ENCODE results near the gene GYS1. TPM values are rescaled to one million over a fixed set of nuclear protein-coding genes. Genes with fewer than 3 reads are reported as not detected.

Gene GYS1
- polyA plus RNA-seq, 1 donor from 2014 or later, result 12.9 TPM

DNA sequence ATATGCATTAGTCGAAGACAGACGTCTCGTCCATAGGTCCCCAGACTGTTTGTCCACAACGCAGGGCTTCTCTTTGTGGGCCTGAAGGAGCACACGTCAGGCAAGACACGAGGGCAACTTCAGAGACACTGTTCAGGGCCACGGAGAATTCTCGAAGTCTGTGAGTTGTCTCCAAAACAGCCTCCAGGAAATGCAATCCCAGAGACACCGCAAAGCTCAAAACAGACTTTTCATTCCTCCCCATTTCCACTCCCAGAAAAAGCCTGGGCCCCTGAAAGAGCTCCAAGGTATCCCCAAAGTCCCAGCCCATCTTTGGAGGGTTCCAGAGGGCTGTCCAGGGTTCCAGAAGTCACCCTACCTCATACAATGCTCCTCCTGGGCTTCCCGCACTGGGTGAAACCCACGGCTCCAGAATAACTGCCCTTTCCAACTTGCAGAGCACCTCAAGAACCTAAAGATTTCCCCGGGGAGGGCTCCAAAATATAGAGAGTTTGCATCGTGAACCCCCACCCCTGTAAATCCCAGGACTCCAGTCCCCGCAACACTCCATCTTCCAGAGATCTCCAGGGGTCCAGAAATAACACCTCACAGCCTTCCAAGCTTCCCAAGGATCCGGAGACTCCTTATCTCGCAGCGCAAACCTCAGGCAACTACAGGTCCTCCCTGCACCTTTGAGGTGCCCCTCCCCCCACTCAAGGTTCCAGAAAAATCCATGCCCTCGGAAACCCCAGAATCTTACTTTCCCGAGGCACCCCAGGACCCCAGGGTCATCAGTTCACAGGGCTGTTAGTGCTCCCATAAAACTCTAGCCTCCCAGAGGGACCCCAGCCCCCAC is 28.7 kb downstream of the GYS1 start:
- Histone ChIP-seq H3K36me3 (ENCODE audit: insufficient read depth, low read length) (no peaks in the 10 kb centered on the region), H3K9ac (ENCODE audit: low read length) (peak overlapping the region; percentile 16), H4K20me1 (ENCODE audit: insufficient read depth) (no peaks in the 10 kb centered on the region), H3K9me2 (ENCODE audit: insufficient read depth, low read length) (no peaks in the 10 kb centered on the region), H3K9me3 (ENCODE audit: low read length) (no peaks in the 10 kb centered on the region), H3K27ac (ENCODE audit: low read length) (no peak overlapping the region), H3K79me2 (replicated peaks; ENCODE audit: insufficient read depth, low read length) (peaks cover 6% of the 10 kb centered on the region), H3K27me3 (ENCODE audit: insufficient read depth, low read depth, low read length) (no peaks in the 10 kb centered on the region), H3F3A (ENCODE audit: insufficient read depth, low read length, poor library complexity, severe bottlenecking) (no peaks in the 10 kb centered on the region), H3K4me3 (ENCODE audit: low read length) (peak overlapping the region; percentile 80), H3K4me2 (ENCODE audit: low read length) (peak overlapping the region; percentile 68), H2AFZ (ENCODE audit: low read depth, low read length) (no peak overlapping the region)
- no peak for TF ChIP-seq POLR2AphosphoS5 (IDR thresholded peaks at IDR 0.05)
- no peak for TF ChIP-seq SMC3 (conservative IDR thresholded peaks at IDR 0.05; ENCODE audit: poor library complexity)
- TF ChIP-seq EP300 (conservative IDR thresholded peaks at IDR 0.05; ENCODE audit: poor library complexity, severe bottlenecking), result no peak
- TF ChIP-seq, protein P1, sequence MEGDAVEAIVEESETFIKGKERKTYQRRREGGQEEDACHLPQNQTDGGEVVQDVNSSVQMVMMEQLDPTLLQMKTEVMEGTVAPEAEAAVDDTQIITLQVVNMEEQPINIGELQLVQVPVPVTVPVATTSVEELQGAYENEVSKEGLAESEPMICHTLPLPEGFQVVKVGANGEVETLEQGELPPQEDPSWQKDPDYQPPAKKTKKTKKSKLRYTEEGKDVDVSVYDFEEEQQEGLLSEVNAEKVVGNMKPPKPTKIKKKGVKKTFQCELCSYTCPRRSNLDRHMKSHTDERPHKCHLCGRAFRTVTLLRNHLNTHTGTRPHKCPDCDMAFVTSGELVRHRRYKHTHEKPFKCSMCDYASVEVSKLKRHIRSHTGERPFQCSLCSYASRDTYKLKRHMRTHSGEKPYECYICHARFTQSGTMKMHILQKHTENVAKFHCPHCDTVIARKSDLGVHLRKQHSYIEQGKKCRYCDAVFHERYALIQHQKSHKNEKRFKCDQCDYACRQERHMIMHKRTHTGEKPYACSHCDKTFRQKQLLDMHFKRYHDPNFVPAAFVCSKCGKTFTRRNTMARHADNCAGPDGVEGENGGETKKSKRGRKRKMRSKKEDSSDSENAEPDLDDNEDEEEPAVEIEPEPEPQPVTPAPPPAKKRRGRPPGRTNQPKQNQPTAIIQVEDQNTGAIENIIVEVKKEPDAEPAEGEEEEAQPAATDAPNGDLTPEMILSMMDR (IDR thresholded peaks at IDR 0.05; ENCODE audit: poor library complexity, severe bottlenecking), result no peak
- TF ChIP-seq RAD21 (conservative IDR thresholded peaks at IDR 0.05), result no peak
- TF ChIP-seq MXI1 (conservative IDR thresholded peaks at IDR 0.05; ENCODE audit: poor library complexity, severe bottlenecking), result no peak
- no peak for TF ChIP-seq TAF1 (IDR thresholded peaks at IDR 0.05; ENCODE audit: low read depth)
- TF ChIP-seq, protein P2, sequence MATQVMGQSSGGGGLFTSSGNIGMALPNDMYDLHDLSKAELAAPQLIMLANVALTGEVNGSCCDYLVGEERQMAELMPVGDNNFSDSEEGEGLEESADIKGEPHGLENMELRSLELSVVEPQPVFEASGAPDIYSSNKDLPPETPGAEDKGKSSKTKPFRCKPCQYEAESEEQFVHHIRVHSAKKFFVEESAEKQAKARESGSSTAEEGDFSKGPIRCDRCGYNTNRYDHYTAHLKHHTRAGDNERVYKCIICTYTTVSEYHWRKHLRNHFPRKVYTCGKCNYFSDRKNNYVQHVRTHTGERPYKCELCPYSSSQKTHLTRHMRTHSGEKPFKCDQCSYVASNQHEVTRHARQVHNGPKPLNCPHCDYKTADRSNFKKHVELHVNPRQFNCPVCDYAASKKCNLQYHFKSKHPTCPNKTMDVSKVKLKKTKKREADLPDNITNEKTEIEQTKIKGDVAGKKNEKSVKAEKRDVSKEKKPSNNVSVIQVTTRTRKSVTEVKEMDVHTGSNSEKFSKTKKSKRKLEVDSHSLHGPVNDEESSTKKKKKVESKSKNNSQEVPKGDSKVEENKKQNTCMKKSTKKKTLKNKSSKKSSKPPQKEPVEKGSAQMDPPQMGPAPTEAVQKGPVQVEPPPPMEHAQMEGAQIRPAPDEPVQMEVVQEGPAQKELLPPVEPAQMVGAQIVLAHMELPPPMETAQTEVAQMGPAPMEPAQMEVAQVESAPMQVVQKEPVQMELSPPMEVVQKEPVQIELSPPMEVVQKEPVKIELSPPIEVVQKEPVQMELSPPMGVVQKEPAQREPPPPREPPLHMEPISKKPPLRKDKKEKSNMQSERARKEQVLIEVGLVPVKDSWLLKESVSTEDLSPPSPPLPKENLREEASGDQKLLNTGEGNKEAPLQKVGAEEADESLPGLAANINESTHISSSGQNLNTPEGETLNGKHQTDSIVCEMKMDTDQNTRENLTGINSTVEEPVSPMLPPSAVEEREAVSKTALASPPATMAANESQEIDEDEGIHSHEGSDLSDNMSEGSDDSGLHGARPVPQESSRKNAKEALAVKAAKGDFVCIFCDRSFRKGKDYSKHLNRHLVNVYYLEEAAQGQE (IDR thresholded peaks at IDR 0.05; ENCODE audit: borderline replicate concordance), result no peak
- TF ChIP-seq EZH2 (IDR thresholded peaks at IDR 0.05; ENCODE audit: borderline replicate concordance, insufficient read depth, low read length, poor library complexity, severe bottlenecking), result no peak

DNA sequence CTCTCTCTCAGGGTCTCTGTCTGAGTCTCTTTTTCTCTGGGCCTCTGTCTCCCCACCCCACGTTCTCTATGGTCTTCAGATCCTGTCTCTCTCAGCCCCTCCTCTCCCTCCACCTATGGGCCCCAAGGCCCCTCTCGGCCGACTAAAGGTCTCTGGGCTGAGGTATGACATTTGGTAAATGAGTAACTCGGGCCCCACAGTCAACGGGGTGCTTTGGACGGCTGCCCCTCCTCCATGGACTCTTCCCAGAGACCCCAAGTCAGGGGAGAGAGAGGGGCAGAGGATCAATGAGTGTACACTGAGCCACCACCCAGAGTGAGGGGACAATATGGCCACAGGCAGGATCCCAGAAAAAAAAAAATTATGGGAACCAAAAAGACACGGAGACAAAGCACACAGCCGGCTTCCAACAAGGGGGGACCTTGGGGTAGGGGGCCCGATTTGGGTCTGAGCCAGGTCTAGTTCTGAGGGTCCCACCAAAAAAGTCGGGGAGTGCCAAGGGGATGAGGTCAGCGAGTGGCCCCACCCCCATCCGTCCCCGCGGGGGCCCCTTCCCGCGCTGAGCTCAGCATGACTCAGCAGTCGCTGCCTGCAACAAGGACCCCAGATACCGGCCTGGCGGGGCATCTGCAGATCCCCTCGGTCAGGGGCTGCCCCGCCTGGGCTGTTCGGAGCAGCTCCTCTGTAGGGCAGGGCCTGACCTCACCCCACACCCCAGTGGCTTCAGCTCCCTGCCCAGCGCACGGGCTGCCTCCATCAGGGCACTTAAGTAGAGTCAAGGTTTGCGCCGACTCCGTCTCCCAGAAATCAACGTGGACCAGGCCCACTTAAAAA is 29.5 kb downstream of the GYS1 start:
- TF ChIP-seq TAF1 (IDR thresholded peaks at IDR 0.05; ENCODE audit: low read depth) (no peak), SMC3 (conservative IDR thresholded peaks at IDR 0.05; ENCODE audit: poor library complexity) (no peak), RAD21 (conservative IDR thresholded peaks at IDR 0.05) (no peak), MXI1 (conservative IDR thresholded peaks at IDR 0.05; ENCODE audit: poor library complexity, severe bottlenecking) (no peak), POLR2AphosphoS5 (IDR thresholded peaks at IDR 0.05) (no peak), EZH2 (IDR thresholded peaks at IDR 0.05; ENCODE audit: borderline replicate concordance, insufficient read depth, low read length, poor library complexity, severe bottlenecking) (no peak), EP300 (conservative IDR thresholded peaks at IDR 0.05; ENCODE audit: poor library complexity, severe bottlenecking) (no peak)
- TF ChIP-seq, protein P1 (IDR thresholded peaks at IDR 0.05; ENCODE audit: poor library complexity, severe bottlenecking), result no peak
- TF ChIP-seq, protein P2 (IDR thresholded peaks at IDR 0.05; ENCODE audit: borderline replicate concordance), result no peak
- no peaks in the 10 kb centered on the region for H3F3A ChIP-seq (ENCODE audit: insufficient read depth, low read length, poor library complexity, severe bottlenecking)
- no peaks in the 10 kb centered on the region for H3K36me3 ChIP-seq (ENCODE audit: insufficient read depth, low read length)
- H3K9ac ChIP-seq (ENCODE audit: low read length), result no peak overlapping the region
- H3K4me3 ChIP-seq (ENCODE audit: low read length), result peak overlapping the region; percentile 80
- peaks cover 6% of the 10 kb centered on the region for H3K79me2 ChIP-seq (replicated peaks; ENCODE audit: insufficient read depth, low read length)
- no peaks in the 10 kb centered on the region for H3K9me3 ChIP-seq (ENCODE audit: low read length)
- no peak overlapping the region for H3K27ac ChIP-seq (ENCODE audit: low read length)
- no peaks in the 10 kb centered on the region for H3K9me2 ChIP-seq (ENCODE audit: insufficient read depth, low read length)
- no peaks in the 10 kb centered on the region for H3K27me3 ChIP-seq (ENCODE audit: insufficient read depth, low read depth, low read length)
- H4K20me1 ChIP-seq (ENCODE audit: insufficient read depth), result no peaks in the 10 kb centered on the region
- H3K4me2 ChIP-seq (ENCODE audit: low read length), result no peak overlapping the region
- H2AFZ ChIP-seq (ENCODE audit: low read depth, low read length), result no peak overlapping the region
